Neural progenitor cell (in vitro differentiated cells): ENCODE measurements around the gene NELL2. TPM values are rescaled to one million over a fixed set of nuclear protein-coding genes. Genes with fewer than 3 reads are reported as not detected.
A peak's percentile ranks its signal among the peaks of the same experiment; 100 is the strongest.

ENCODE experiments used
- DNase-seq: peaks from one replicate; pipeline ENCODE4 v3.0.0-alpha.2; 2016; ENCODE audit warnings: low spot score
- H2AFZ ChIP-seq: fragments of 200-600 bp; sonication (generic); replicated peaks from 2 replicates; pipeline ENCODE4 v1.6.1; 2016; ENCODE audit warnings: antibody characterized with exemption
- H3F3A ChIP-seq: fragments of 200-600 bp; sonication (generic); 2 replicates; pipeline ENCODE4 v1.6.1; 2016; ENCODE audit warnings: antibody characterized with exemption, low read depth
- H3K27ac ChIP-seq: fragments of 200-600 bp; sonication (generic); 2 replicates; pipeline ENCODE4 v1.5.1; 2016; ENCODE audit warnings: mild to moderate bottlenecking
- H3K27me3 ChIP-seq: fragments of 200-600 bp; sonication (generic); 2 replicates; pipeline ENCODE4 v1.6.1; 2016; ENCODE audit warnings: mild to moderate bottlenecking, moderate library complexity
- H3K36me3 ChIP-seq: fragments of 200-600 bp; sonication (generic); 2 replicates; pipeline ENCODE4 v1.5.1; 2016
- H3K4me1 ChIP-seq: fragments of 200-600 bp; sonication (generic); 2 replicates; pipeline ENCODE4 v1.6.1; 2016; ENCODE audit warnings: mixed run types
- H3K4me2 ChIP-seq: fragments of 200-600 bp; sonication (generic); 2 replicates; pipeline ENCODE4 v1.6.1; 2016
- H3K4me3 ChIP-seq: fragments of 200-600 bp; sonication (generic); 2 replicates; pipeline ENCODE4 v1.5.1; 2016
- H3K79me2 ChIP-seq: fragments of 200-600 bp; sonication (generic); 2 replicates; pipeline ENCODE4 v1.6.1; 2016; ENCODE audit warnings: low read depth
- H3K9ac ChIP-seq: fragments of 200-600 bp; sonication (generic); 2 replicates; pipeline ENCODE4 v1.6.1; 2016
- H3K9me3 ChIP-seq: fragments of 200-600 bp; sonication (generic); 2 replicates; pipeline ENCODE4 v1.5.1; 2016; ENCODE audit warnings: low read depth
- H4K20me1 ChIP-seq: fragments of 200-600 bp; sonication (generic); 2 replicates; pipeline ENCODE4 v1.6.1; 2016; ENCODE audit warnings: low read depth
- H3K27ac Mint-ChIP-seq: 3 replicates; pipeline ENCODE4 v1.8.0; 2021; ENCODE audit warnings: mixed read lengths
- H3K27me3 Mint-ChIP-seq: 2 replicates; pipeline ENCODE4 v1.8.0; 2022; ENCODE audit warnings: low read depth, mild to moderate bottlenecking, inconsistent platforms, moderate library complexity, mixed read lengths; ENCODE audit not compliant: insufficient read depth
- H3K36me3 Mint-ChIP-seq: 3 replicates; pipeline ENCODE4 v1.8.0; 2021; ENCODE audit warnings: mixed read lengths
- H3K4me1 Mint-ChIP-seq: 3 replicates; pipeline ENCODE4 v1.8.0; 2021; ENCODE audit warnings: mixed read lengths
- H3K4me3 Mint-ChIP-seq: 3 replicates; pipeline ENCODE4 v1.8.0; 2021; ENCODE audit warnings: mild to moderate bottlenecking, moderate library complexity, mixed read lengths
- H3K9me3 Mint-ChIP-seq: 3 replicates; pipeline ENCODE4 v1.8.0; 2020; ENCODE audit warnings: mixed read lengths
- CTCF ChIP-seq: fragments of 200-600 bp; sonication (generic); IDR thresholded peaks from 2 replicates; pipeline ENCODE4 v1.5.1; 2017; ENCODE audit warnings: antibody characterized with exemption, mild to moderate bottlenecking
- EZH2 ChIP-seq: fragments of 200-600 bp; sonication (generic); IDR thresholded peaks from 2 replicates; pipeline ENCODE4 v1.6.1; 2017; ENCODE audit warnings: antibody characterized with exemption, mild to moderate bottlenecking, moderate library complexity
- EZH2phosphoT487 ChIP-seq: fragments of 200-600 bp; sonication (generic); IDR thresholded peaks from 2 replicates; pipeline ENCODE4 v1.6.1; 2017; ENCODE audit warnings: antibody characterized with exemption
- total RNA-seq: library from RNA; depleted of rRNA; stranded (reverse); fragments of >200 nt; gene quantifications from 2 replicates; pipeline ENCODE4 v1.2.3, GENCODE V29; 2015; ENCODE audit warnings: low replicate concordance

The NELL2 gene
- total RNA-seq, 1 donor from 2014 or later: 398 TPM

- no peak for DNase-seq
- Mint-ChIP-seq H3K4me1 (peaks cover 11% of the 10 kb centered on the region), H3K4me3 (peak overlapping the region; percentile 100), H3K9me3 (peaks cover 23% of the 10 kb centered on the region), H3K36me3 (peaks cover 30% of the 10 kb centered on the region), H3K27me3 (peaks cover 2% of the 10 kb centered on the region), H3K27ac (no peak overlapping the region)
- peak overlapping the region; percentile 88 for H3K4me3 ChIP-seq
- H3K27me3 ChIP-seq: peaks cover 14% of the 10 kb centered on the region
- TF ChIP-seq CTCF (peak; percentile 47), EZH2phosphoT487 (no peak), EZH2 (no peak)
- no peak overlapping the region for H3K27ac ChIP-seq
- H3K9ac ChIP-seq: peak overlapping the region; percentile 53
- H3K9me3 ChIP-seq: no peaks in the 10 kb centered on the region
- peaks cover 61% of the 10 kb centered on the region for H3K79me2 ChIP-seq
- no peak overlapping the region for H2AFZ ChIP-seq
- H3K36me3 ChIP-seq: no peaks in the 10 kb centered on the region
- peaks cover 30% of the 10 kb centered on the region for H3K4me1 ChIP-seq
- H3F3A ChIP-seq: peaks cover 37% of the 10 kb centered on the region
- H3K4me2 ChIP-seq: peak overlapping the region; percentile 98
- peaks cover 15% of the 10 kb centered on the region for H4K20me1 ChIP-seq
Observed at GRCh38 chr12:44873898-44874297, 2.2 kb downstream of the NELL2 start.

- Mint-ChIP-seq H3K27me3 (no peaks in the 10 kb centered on the region), H3K4me1 (peaks cover 8% of the 10 kb centered on the region), H3K36me3 (peaks cover 59% of the 10 kb centered on the region), H3K27ac (no peak overlapping the region), H3K4me3 (no peak overlapping the region), H3K9me3 (peaks cover 48% of the 10 kb centered on the region)
- Histone ChIP-seq H3K36me3 (peaks cover 16% of the 10 kb centered on the region), H3K27ac (no peak overlapping the region), H3K79me2 (peaks cover 78% of the 10 kb centered on the region), H3K4me1 (peaks cover 22% of the 10 kb centered on the region), H3K9me3 (peaks cover 8% of the 10 kb centered on the region), H2AFZ (no peak overlapping the region), H3K4me2 (no peak overlapping the region), H4K20me1 (peaks cover 12% of the 10 kb centered on the region), H3K4me3 (no peak overlapping the region), H3F3A (peaks cover 6% of the 10 kb centered on the region), H3K9ac (no peak overlapping the region), H3K27me3 (no peaks in the 10 kb centered on the region)
- DNase-seq: no peak
- TF ChIP-seq EZH2 (no peak), EZH2phosphoT487 (no peak), CTCF (no peak)
Observed at GRCh38 chr12:44869503-44869902, 6.6 kb downstream of the NELL2 start.

GRCh38 chr12:44863867-44864266 lies 12.2 kb downstream of the NELL2 start:
- H3K27ac Mint-ChIP-seq: no peak overlapping the region
- H3K4me3 Mint-ChIP-seq: no peak overlapping the region
- no peak for TF ChIP-seq CTCF
- no peak for TF ChIP-seq EZH2
- no peak for TF ChIP-seq EZH2phosphoT487
- no peaks in the 10 kb centered on the region for H3K27me3 Mint-ChIP-seq
- peaks cover 11% of the 10 kb centered on the region for H3K9me3 ChIP-seq
- no peak for DNase-seq
- peaks cover 63% of the 10 kb centered on the region for H3K9me3 Mint-ChIP-seq
- peaks cover 69% of the 10 kb centered on the region for H3K79me2 ChIP-seq
- H3K9ac ChIP-seq: no peak overlapping the region
- H3F3A ChIP-seq: no peaks in the 10 kb centered on the region
- H4K20me1 ChIP-seq: peaks cover 16% of the 10 kb centered on the region
- H3K36me3 ChIP-seq: peaks cover 19% of the 10 kb centered on the region
- no peaks in the 10 kb centered on the region for H3K4me1 Mint-ChIP-seq
- H3K4me2 ChIP-seq: no peak overlapping the region
- H3K4me3 ChIP-seq: no peak overlapping the region
- H3K4me1 ChIP-seq: no peaks in the 10 kb centered on the region
- peaks cover 66% of the 10 kb centered on the region for H3K36me3 Mint-ChIP-seq
- no peak overlapping the region for H3K27ac ChIP-seq
- H3K27me3 ChIP-seq: no peaks in the 10 kb centered on the region
- H2AFZ ChIP-seq: no peak overlapping the region
